ENCODE measurements around the gene SOCS2. TPM values are rescaled to one million over a fixed set of nuclear protein-coding genes. Genes with fewer than 3 reads are reported as not detected.

SOCS2 gene
- total and polyA plus RNA-seq, 11 donors: 9.2 to 46.5 (median 19.0) TPM

GRCh38 chr12:93569656-93570551 lies 2.6 kb upstream of the SOCS2 start:
- Histone ChIP-seq H3K36me3 (peaks cover 0 to 26% (median 15%) of the 10 kb centered on the region in 9 donors), H3K4me3 (peak overlapping the region; percentile 61 to 90 (median 72)), H3K27me3 (peaks cover 0 to 21% (median 0%) of the 10 kb centered on the region in 9 donors), H3K27ac (peak overlapping the region; percentile 81 to 99 (median 96)), H3K4me1 (peaks cover 0 to 35% (median 6%) of the 10 kb centered on the region in 12 donors), H3K9me3 (no peaks in the 10 kb centered on the region)
- ATAC-seq (peak; percentile 76 to 84 (median 79)), DNase-seq (peak; percentile 90 to 92 (median 91))
- no peak for TF ChIP-seq POLR2A (IDR thresholded peaks at IDR 0.05)
- TF ChIP-seq CTCF (IDR thresholded peaks at IDR 0.05): peak; percentile 60 to 93 (median 88)
- intact Hi-C loops (cut with DNase I): loop anchor here (1.0 to 10.0 kb wide), 23 partner anchors 21 to 533 kb away; partner anchors contain the start of gene CRADD (in 7 of the 10)
- WGBS, 4 donors: 0 to 2% (median 0%) methylated on average over 19 to 60 of the region's 60 CpGs

GRCh38 chr12:93570552-93571364 lies 1.7 kb upstream of the SOCS2 start:
- Histone ChIP-seq H3K36me3 (peaks cover 0 to 26% (median 17%) of the 10 kb centered on the region in 9 donors), H3K27ac (peak overlapping the region; percentile 81 to 99 (median 96)), H3K4me1 (peaks cover 0 to 44% (median 11%) of the 10 kb centered on the region in 12 donors), H3K27me3 (peaks cover 0 to 29% (median 0%) of the 10 kb centered on the region in 9 donors), H3K9me3 (no peaks in the 10 kb centered on the region), H3K4me3 (peak overlapping the region; percentile 61 to 90 (median 72))
- ATAC-seq (peak; percentile 81 to 88 (median 86)), DNase-seq (peak; percentile 96 to 98 (median 97))
- TF ChIP-seq CTCF (IDR thresholded peaks at IDR 0.05) (peak in 2 of 12 donors; percentile 5), POLR2A (IDR thresholded peaks at IDR 0.05) (peak in 1 of 2 donors; percentile 79)
- WGBS, 4 donors: 0 to 1% (median 1%) methylated on average over 50 to 97 of the region's 97 CpGs
- intact Hi-C loops (cut with DNase I): loop anchor here in 9 of 10 donors (1.0 to 10.0 kb wide), 18 partner anchors 20 to 532 kb away; partner anchors contain the start of gene CRADD (in 7 of the 9)

GRCh38 chr12:93571365-93571924 lies 1.0 kb upstream of the SOCS2 start:
- H3K27ac ChIP-seq: peak overlapping the region; percentile 81 to 99 (median 96)
- H3K9me3 ChIP-seq: no peaks in the 10 kb centered on the region
- TF ChIP-seq CTCF (IDR thresholded peaks at IDR 0.05) (peak in 8 of 12 donors; percentile 31 to 67 (median 48)), POLR2A (IDR thresholded peaks at IDR 0.05) (no peak)
- intact Hi-C loops (cut with DNase I): loop anchor here in 9 of 10 donors (1.0 to 10.0 kb wide), 16 partner anchors 19 to 531 kb away; partner anchors contain the start of gene CRADD (in 4 of the 9)
- peak; percentile 84 to 89 (median 87) for DNase-seq
- WGBS, 4 donors: 0 to 1% (median 1%) methylated on average over 33 to 47 of the region's 47 CpGs
- peak; percentile 28 to 55 (median 45) for ATAC-seq
- H3K27me3 ChIP-seq: peaks cover 0 to 33% (median 0%) of the 10 kb centered on the region in 9 donors
- peaks cover 0 to 51% (median 17%) of the 10 kb centered on the region in 12 donors for H3K4me1 ChIP-seq
- H3K36me3 ChIP-seq: peaks cover 0 to 26% (median 14%) of the 10 kb centered on the region in 9 donors
- H3K4me3 ChIP-seq: peak overlapping the region; percentile 61 to 90 (median 72)
